ENCODE data around the gene PCYT2. TPM values are rescaled to one million over a fixed set of nuclear protein-coding genes. Genes with fewer than 3 reads are reported as not detected.
"Not testable (repeated sequence)": the region's sequence is repeated elsewhere in the genome, so short reads cannot be mapped to it uniquely, and the experiment has no call there.

Gene PCYT2
- total RNA-seq, 2 donors from 2014 or later, result 23.3 to 26.1 TPM

DNA sequence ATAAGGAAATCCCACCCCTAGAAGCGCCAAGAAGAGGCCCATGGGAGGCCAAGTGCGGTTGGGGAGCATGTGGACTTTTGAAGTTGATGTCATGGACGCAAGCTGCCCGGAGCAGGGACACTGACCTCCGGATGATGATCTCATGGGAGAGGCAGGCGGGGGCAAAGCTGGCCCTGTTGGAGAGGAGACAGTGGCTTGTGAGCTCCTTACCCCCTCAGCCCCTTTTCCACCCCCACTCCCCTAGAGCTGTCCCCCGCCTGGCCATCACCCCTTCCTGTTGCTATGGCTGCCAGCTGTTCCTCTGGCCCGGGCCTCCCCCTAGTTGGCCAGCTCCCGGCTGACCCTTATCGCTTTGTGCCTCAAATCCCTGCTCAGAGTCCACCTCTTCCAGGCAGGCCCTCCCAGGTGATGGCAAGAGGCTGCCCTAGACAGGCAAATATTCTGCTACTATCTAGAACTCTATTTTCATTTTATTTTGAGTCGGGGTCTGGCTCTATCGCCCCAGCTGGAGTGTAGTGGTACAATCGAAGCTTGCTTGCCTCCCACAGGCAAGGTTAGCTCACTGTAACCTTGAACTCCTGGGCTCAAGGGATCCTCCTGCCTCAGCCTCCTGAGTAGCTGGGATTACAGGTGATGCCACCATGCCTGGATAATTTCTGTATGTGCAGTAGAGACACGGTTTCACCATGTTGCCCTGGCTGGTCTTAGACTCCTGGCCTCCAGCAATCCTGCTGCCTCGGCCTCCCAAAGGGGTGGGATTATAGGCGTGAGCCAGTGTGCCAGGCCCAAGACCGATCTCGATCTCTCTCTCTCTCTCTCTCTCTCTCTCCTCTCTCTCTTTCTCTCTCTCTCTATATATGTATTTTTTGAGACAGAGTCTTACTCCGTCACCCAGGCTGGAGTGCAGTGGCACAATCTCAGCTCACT lies 43.2 kb upstream of the PCYT2 start:
- DNase-seq (ENCODE audit: low spot score), result no peak
- H3K27ac ChIP-seq, result no peak overlapping the region
- no peaks in the 10 kb centered on the region for H3K9me3 ChIP-seq
- peaks cover 0 to 10% of the 10 kb centered on the region in 2 donors for H3K27me3 ChIP-seq
- H3K36me3 ChIP-seq, result no peaks in the 10 kb centered on the region
- H3K4me3 ChIP-seq, result no peak overlapping the region
- H3K4me1 ChIP-seq, result peaks cover 0 to 4% of the 10 kb centered on the region in 2 donors
- TF ChIP-seq, protein P1, sequence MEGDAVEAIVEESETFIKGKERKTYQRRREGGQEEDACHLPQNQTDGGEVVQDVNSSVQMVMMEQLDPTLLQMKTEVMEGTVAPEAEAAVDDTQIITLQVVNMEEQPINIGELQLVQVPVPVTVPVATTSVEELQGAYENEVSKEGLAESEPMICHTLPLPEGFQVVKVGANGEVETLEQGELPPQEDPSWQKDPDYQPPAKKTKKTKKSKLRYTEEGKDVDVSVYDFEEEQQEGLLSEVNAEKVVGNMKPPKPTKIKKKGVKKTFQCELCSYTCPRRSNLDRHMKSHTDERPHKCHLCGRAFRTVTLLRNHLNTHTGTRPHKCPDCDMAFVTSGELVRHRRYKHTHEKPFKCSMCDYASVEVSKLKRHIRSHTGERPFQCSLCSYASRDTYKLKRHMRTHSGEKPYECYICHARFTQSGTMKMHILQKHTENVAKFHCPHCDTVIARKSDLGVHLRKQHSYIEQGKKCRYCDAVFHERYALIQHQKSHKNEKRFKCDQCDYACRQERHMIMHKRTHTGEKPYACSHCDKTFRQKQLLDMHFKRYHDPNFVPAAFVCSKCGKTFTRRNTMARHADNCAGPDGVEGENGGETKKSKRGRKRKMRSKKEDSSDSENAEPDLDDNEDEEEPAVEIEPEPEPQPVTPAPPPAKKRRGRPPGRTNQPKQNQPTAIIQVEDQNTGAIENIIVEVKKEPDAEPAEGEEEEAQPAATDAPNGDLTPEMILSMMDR (IDR thresholded peaks at IDR 0.05), result no peak

DNA sequence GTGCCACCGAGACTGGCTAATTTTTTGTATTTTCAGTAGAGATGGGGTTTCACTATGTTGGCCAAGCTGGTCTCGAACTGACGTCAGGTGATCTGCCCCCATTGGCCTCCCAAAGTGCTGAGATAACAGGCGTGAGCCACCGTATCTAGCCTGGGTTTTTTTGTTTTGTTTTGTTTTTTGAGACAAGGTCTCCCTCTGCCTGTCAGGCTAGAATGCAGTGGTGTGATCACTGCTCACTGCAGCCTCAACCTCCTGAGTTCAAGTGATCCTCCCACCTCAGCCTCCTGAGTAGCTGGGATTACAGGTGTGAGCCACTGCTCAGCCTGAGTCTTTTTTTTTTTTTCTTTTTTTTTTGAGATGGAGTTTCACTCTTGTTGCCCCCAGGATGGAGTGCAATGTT lies 42.2 kb upstream of the PCYT2 start:
- not testable (repeated sequence) for H3K27ac ChIP-seq; DNase-seq (ENCODE audit: low spot score); H3K36me3 ChIP-seq; H3K9me3 ChIP-seq; H3K27me3 ChIP-seq; H3K4me1 ChIP-seq; H3K4me3 ChIP-seq

DNA sequence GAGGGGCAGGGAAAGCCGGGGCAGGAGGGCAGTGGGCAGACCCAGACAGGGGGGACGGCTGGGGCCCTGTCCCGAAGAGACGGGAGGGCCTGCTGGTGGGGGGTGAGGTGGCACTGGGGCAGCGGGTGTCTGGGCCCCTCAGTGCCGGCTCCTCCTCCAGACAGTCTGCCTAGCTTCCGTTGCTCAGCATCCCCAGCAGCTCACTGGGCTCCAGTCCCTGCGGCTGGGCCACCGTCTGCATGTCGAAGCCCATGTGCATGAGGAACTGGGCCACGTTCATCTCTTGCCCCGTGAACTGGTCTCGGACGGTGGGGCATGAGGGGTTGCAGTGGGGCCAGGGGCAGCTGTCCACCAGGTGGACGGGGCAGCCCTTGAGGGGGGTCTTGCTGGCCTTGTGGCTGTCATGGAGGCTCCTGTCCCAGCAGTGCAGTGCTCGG lies 41.6 kb upstream of the PCYT2 start:
- Histone ChIP-seq H3K27ac (no peak overlapping the region), H3K27me3 (no peaks in the 10 kb centered on the region), H3K36me3 (no peaks in the 10 kb centered on the region), H3K4me3 (no peak overlapping the region), H3K9me3 (no peaks in the 10 kb centered on the region), H3K4me1 (no peaks in the 10 kb centered on the region)
- no peak for DNase-seq (ENCODE audit: low spot score)
- TF ChIP-seq, protein P1 (IDR thresholded peaks at IDR 0.05), result no peak

DNA sequence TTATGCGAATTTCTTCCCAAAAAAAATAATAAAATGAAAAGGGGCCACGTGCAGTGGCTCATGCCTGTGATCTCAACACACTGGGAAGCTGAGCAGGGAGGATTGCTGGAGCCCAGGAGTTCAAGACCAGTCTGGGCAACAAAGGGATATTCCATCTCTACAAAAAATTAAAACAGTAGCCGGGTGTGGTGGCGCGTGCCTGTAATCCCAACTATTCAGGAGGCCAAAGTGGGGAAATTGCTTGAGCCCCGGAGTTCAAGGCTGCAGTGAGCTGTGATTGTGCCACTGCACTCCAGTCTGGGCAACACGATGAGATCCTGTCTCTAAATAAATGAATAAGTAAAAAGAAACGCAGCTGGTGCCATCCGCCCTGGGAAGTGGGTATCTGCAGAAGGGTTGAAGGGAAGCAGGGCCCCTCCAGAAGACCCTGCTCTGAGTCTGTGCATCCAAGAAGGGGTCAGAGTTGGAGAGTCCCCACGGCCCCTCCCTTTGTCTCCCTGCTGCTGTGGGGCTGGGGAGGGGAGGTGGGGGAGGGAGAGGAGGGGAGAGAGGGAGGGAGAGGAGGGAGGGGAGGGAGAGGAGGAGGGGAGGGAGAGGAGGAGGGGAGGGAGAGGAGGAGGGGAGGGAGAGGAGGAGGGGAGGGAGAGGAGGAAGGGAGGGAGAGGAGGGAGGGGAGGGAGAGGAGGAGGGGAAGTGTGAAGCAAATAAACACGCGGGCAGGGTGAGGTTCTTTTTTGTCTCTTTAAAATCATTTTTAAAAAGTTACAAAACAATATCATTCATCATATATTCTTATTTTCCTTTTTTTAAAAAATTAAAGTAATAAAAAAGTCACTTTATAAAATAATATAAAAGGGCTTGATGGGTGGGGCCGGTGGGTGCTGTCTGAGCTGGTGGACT lies 40.8 kb upstream of the PCYT2 start:
- Histone ChIP-seq H3K9me3 (no peaks in the 10 kb centered on the region), H3K4me1 (no peaks in the 10 kb centered on the region), H3K36me3 (no peaks in the 10 kb centered on the region), H3K27ac (no peak overlapping the region), H3K4me3 (no peak overlapping the region), H3K27me3 (no peaks in the 10 kb centered on the region)
- TF ChIP-seq, protein P1 (IDR thresholded peaks at IDR 0.05), result no peak
- no peak for DNase-seq (ENCODE audit: low spot score)

DNA sequence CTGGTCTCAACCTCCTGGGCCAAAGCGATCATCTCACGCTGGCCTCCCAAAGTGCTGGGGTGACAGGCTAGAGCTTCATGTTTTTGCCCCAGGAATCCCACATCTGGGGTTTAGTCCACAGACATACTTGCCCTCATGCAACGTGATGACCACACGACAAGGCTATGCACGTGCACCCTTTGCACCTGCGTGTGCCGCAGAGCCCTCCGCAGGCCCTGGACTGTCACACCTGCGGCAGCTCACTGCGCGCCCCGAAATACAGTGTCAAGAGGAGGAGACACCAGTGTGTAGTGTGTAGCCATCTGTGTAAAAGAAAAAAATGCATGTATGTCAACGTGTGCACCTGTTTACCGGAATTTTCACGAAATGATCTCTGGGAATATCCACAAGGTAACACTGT lies 39.3 kb upstream of the PCYT2 start:
- Histone ChIP-seq H3K4me1 (no peaks in the 10 kb centered on the region), H3K27me3 (no peaks in the 10 kb centered on the region), H3K27ac (no peak overlapping the region), H3K9me3 (no peaks in the 10 kb centered on the region), H3K4me3 (no peak overlapping the region), H3K36me3 (no peaks in the 10 kb centered on the region)
- TF ChIP-seq, protein P1 (IDR thresholded peaks at IDR 0.05), result no peak
- DNase-seq (ENCODE audit: low spot score), result no peak
